ENCODE results near the gene WDR1.

Gene WDR1

GRCh38 chr4:10047967-10048366 lies 68.6 kb downstream of the WDR1 start:
- H3K27me3 ChIP-seq, result no peaks in the 10 kb centered on the region
- DNase-seq, result no peak
- no peak overlapping the region for H3K4me3 ChIP-seq
- peaks cover 0 to 3% (median 0%) of the 10 kb centered on the region in 3 donors for H3K9me3 ChIP-seq
- H3K36me3 ChIP-seq, result peaks cover 0 to 12% (median 5%) of the 10 kb centered on the region in 3 donors
- no peaks in the 10 kb centered on the region for H3K4me1 ChIP-seq
- no peak for TF ChIP-seq CTCF (IDR thresholded peaks at IDR 0.05)
- no peak overlapping the region for H3K27ac ChIP-seq
- intact Hi-C loops (cut with DNase I; ENCODE audit: low total_unique reads), result no loop called here

GRCh38 chr4:10046471-10046870 lies 70.1 kb downstream of the WDR1 start:
- H3K4me3 ChIP-seq, result no peak overlapping the region
- H3K36me3 ChIP-seq, result peaks cover under 1 to 18% (median 5%) of the 10 kb centered on the region in 3 donors
- intact Hi-C loops (cut with DNase I; ENCODE audit: low total_unique reads), result no loop called here
- H3K27ac ChIP-seq, result no peak overlapping the region
- no peak for DNase-seq
- H3K27me3 ChIP-seq, result no peaks in the 10 kb centered on the region
- no peaks in the 10 kb centered on the region for H3K4me1 ChIP-seq
- peaks cover 0 to 6% (median 0%) of the 10 kb centered on the region in 3 donors for H3K9me3 ChIP-seq
- TF ChIP-seq CTCF (IDR thresholded peaks at IDR 0.05), result no peak

- no peak overlapping the region for H3K27ac ChIP-seq
- peaks cover 8 to 13% (median 8%) of the 10 kb centered on the region in 3 donors for H3K36me3 ChIP-seq
- peaks cover 0 to 6% (median 0%) of the 10 kb centered on the region in 3 donors for H3K9me3 ChIP-seq
- H3K4me1 ChIP-seq, result no peaks in the 10 kb centered on the region
- DNase-seq, result no peak
- no peak for TF ChIP-seq CTCF (IDR thresholded peaks at IDR 0.05)
- intact Hi-C loops (cut with DNase I; ENCODE audit: low total_unique reads), result no loop called here
- H3K4me3 ChIP-seq, result no peak overlapping the region
- H3K27me3 ChIP-seq, result no peaks in the 10 kb centered on the region
These were observed 71.1 kb downstream of the WDR1 start for GRCh38 chr4:10045481-10045880.

DNA sequence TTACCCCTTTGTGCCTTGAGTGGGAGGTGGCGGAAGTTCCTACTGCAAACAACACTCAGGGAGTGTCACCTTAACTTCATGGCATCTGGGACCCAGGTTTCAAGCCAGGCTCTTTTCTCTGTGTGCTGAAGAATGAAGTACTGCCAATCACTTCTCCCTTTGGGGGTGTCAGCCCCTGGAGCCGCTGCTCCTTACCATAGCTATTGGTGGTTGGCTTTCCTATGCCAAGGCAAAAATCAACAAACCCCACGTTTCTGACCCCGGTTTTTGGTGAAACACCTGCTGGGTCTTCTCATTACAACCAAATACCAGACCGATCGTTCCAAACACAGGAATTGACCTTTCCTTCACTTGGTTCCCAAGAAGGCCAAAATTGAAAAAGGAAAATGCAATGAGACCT lies 75.6 kb downstream of the WDR1 start:
- peaks cover 0 to 6% (median 0%) of the 10 kb centered on the region in 3 donors for H3K9me3 ChIP-seq
- no peaks in the 10 kb centered on the region for H3K27me3 ChIP-seq
- no peaks in the 10 kb centered on the region for H3K4me1 ChIP-seq
- peaks cover 6 to 16% (median 11%) of the 10 kb centered on the region in 3 donors for H3K36me3 ChIP-seq
- H3K4me3 ChIP-seq, result no peak overlapping the region
- no peak for DNase-seq
- no peak for TF ChIP-seq CTCF (IDR thresholded peaks at IDR 0.05)
- intact Hi-C loops (cut with DNase I; ENCODE audit: low total_unique reads), result no loop called here
- no peak overlapping the region for H3K27ac ChIP-seq

GRCh38 chr4:10040049-10040892 lies 76.3 kb downstream of the WDR1 start:
- Histone ChIP-seq H3K27me3 (no peaks in the 10 kb centered on the region), H3K9me3 (peaks cover 0 to 6% (median 0%) of the 10 kb centered on the region in 3 donors), H3K4me1 (no peaks in the 10 kb centered on the region), H3K27ac (no peak overlapping the region), H3K36me3 (peaks cover 6 to 16% (median 11%) of the 10 kb centered on the region in 3 donors), H3K4me3 (no peak overlapping the region)
- TF ChIP-seq CTCF (IDR thresholded peaks at IDR 0.05), result no peak
- no peak for DNase-seq
- intact Hi-C loops (cut with DNase I; ENCODE audit: low total_unique reads), result no loop called here
